Measurements from ENCODE around the gene LINGO1.

DNA sequence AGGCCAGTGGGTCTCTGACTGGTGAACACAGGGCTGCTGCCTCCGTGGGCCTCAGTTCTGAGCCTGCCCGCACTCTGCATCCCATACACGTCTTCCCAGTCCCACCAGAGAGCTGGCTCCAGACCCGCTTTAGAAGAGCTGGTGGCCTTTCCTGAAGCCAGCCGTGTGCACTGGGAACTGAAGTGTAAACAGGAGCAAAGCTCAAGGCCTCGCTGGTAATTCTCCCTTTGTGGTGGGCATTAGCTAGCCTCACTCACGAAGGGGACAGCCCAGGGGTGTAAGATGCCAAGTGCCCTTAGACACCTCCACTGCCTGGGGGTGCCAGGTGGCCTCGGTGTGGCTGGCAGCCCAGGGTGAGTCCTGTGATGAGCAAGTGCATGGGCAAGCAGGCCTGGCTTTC, 12.9 kb upstream of the LINGO1 start:
- TF ChIP-seq, protein P1, sequence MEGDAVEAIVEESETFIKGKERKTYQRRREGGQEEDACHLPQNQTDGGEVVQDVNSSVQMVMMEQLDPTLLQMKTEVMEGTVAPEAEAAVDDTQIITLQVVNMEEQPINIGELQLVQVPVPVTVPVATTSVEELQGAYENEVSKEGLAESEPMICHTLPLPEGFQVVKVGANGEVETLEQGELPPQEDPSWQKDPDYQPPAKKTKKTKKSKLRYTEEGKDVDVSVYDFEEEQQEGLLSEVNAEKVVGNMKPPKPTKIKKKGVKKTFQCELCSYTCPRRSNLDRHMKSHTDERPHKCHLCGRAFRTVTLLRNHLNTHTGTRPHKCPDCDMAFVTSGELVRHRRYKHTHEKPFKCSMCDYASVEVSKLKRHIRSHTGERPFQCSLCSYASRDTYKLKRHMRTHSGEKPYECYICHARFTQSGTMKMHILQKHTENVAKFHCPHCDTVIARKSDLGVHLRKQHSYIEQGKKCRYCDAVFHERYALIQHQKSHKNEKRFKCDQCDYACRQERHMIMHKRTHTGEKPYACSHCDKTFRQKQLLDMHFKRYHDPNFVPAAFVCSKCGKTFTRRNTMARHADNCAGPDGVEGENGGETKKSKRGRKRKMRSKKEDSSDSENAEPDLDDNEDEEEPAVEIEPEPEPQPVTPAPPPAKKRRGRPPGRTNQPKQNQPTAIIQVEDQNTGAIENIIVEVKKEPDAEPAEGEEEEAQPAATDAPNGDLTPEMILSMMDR (conservative IDR thresholded peaks at IDR 0.05 in 1 of 2, IDR thresholded peaks at IDR 0.05 in 1 of 2; ENCODE audit: low read depth in 1 of 2, low read length in 2 of 2), result no peak
- no peak for TF ChIP-seq EZH2 (IDR thresholded peaks at IDR 0.05; ENCODE audit: low read length, missing control alignments)

Data from fibroblast of lung (primary cell).